ENCODE measurements around the gene EIF4EBP2.

The EIF4EBP2 gene

DNA sequence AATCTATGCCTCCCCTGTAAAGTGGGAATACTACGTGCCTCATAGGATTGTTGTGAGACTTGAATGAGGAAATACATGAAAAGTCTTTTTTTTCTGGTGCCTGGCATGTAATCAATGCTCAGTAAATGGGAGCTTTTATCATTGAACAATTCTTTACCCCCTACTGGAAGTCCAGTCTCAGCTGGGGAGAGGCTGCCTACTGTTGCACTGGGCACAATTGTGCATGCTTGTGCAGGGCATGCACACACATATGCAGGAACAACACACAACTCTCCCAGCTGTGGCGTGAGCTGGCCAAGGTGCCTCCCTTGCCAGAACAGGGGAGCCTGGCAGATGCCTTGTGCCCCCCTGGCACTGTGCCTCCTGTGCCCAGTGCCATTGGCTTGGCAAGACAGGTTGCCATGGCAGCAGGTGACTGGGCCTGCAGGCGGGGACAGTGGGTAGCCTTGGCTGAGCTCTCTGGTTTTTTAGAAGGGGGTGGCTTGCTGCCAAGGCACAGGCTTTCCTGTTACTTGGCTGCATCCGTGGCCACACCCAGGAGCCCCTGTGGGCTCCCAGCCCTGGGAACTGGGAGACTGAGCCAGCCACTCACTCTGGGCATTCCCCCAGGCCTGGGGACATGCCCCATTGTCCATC is 58.5 kb downstream of the EIF4EBP2 start:
- peak; percentile 52 for DNase-seq

DNA sequence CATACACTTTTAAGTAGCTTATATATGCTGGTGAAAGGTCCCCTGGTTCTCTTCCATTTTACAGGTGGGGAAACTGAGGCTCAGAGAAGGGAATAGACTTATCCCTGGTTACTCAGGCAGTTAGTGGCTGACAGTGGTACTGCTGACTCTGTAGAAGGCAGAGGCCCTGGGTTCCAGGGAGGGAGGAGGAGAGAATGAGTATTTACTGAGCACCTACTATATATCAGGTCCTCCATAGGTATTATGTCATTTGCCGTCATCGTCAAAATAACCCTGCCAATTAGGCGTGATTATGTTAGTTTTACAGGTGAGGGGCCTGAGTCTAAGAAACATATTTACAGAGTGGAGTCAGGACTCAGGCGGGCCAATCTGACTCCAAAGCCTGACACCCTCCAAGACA is 61.3 kb downstream of the EIF4EBP2 start:
- no peak for DNase-seq

DNA sequence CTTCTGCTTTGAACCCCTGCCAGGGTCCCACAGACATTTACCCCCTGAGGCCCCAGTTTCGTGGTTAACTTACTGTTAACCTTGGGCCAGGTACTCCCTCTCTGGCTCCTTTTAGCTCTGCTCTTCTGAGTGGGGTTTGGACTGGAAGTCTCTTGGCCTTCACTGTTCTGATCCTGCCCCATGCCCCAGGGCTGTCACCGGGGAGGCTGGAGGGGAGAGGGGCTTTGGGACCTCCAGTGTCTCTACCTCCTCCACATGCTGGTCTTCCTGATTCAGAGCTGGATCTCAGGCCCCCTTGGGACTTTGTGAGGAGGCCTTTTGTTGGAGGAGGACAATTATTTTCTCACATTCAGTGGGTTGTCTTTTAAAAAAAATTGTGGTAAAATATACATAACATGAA is 61.9 kb downstream of the EIF4EBP2 start:
- DNase-seq, result no peak

DNA sequence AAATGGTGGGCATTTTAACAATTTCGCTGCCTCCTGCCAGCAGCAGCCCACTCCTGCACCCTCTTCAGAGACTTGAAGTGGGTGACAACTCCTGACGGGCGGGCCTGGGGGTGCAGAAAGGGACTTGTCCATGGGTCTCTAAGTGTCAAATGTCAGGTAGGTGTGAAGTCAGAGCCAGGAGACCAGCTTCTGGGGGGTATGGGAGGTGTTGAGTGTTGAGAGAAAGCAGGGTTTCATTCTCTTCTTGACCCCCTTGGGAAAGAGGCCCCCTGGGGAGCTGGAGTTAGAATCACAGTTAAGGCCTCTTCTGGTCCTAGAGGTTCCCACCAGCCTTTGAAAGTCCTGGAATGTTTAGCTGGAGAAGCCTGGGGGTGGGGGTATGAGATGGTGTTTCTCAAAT is 63.0 kb downstream of the EIF4EBP2 start:
- no peak for DNase-seq

DNA sequence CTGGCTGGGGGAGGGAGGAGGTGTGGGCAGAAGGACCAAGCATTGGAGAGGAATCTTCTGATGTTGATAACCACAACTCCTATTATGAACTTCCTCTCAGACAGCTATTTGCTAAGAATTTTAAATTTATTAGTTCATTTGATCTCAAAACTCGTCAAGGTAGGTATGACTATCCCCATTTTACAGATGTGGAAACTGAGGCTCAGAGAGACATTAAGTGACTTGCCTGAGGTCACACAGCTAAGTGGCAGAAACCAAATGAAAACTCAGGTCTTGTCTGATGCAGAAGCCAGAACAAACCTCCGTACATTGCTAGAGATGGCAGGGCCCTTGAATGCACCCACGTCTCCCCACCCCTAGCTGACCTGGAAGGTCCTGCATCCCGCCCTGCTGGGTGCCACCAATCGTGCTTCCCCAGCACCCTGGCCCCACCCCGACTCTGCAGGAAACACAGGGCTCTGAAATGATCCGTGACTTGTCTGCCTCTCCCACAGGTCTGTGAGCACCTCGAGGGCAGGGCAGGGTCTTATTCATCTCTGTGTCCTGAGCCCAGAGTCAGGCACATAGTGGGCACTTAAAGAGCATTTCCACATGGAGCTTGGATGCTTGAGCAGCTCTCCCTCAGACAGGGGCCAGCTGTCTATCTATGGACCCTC is 69.0 kb downstream of the EIF4EBP2 start:
- no peak for DNase-seq

DNA sequence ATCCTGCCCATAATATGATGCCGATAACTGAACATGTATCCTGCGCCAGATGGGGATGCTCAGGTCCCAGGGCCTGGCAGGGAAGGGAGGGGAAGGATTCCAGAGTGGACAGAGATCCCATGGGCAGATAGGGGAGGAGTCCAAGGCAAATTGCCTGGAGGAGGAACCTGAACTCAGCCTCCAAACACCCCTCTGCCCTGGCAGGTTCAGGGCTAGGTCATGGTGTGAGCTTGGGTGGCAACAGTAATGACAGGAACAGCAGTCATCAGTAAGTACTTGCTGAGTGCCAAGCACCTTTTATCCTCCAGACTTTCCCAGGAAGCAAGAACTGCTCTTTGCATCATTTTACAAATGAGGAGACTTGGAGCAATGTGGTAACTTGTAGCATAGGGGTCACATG is 70.8 kb downstream of the EIF4EBP2 start:
- no peak for DNase-seq

DNA sequence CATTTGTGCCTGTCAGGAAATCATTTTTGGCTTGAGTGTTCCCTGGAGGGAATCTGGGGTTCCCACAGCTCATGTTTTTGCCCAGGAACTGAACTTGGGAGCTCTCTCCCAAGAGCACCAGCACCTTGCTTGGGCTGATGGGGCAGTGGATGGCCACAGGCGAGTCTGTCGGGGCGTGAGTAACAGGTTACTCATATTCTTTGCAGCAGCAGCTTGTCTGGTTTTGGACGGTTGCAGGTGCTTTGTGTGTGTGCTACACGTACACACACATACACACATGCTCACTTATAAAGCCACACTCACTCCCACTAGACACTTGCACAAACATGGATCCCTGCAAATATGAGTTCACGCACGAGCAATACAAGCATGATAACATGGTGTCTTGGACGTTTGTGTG is 71.7 kb downstream of the EIF4EBP2 start:
- DNase-seq, result no peak

DNA sequence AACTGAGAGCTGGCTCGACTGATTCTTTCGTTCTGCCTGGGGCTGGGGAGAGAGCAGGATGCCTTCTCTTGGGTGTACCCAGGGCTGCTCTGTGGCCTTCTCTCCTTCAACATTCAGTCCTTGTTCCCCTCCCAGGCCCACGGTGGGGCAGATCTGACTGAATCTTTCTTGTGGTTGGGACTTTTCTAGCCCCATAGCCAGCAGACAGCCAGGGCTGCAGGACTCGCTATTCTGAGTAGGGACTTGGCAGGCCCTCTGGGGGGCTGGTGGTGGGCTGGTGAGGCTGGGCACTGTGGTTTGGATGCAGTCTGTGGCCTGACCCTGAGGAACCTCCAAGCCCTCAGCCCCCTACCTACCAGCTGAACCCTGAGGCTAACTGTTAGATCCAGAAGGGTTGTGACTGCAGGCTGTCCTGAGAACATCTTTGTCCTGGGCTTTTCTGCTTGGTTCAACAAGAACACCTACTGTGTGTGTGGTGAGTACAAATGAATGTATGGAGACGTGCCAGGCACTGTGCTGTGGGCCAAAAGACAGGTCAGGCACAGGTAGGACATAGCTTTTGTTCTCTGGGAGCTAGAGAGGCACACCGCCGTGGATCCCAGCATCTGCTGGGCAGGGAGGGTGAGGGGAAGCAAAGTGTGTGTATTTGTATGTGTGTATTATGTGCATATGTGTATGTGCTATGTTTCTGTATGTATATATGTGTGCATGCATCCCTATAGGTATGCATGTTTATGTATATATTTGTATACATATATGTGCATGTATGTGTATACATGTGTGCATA is 72.5 kb downstream of the EIF4EBP2 start:
- no peak for DNase-seq

DNA sequence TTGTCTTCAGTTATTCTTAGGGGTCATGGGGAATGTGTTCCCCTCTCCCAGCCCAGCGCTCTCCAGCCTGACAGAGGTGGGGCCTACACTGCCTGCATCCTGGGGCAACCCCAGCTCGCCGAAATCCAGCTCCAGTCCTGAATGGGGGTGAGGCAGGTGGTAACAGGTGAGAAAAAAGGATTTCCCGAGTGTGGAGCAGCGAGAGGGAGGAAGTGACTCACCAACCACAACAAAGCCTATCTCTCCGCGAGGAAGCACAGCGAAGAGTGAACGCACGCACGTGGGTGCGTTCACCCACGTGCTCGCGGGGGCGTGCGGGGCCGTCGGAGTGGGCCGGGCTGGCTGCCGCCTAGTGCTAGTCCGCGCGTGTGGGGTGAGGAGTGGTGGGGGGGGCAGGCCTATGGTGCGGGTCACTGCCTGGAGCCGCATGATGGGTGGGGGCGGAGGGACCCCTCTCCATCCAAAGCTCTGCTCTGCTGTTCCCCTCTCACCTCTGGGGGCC is 73.8 kb downstream of the EIF4EBP2 start:
- no peak for DNase-seq
